HG02759 (cell line): Measurements from ENCODE around the gene SWT1.
"Not testable (repeated sequence)": the region's sequence is repeated elsewhere in the genome, so short reads cannot be mapped to it uniquely, and the experiment has no call there.

Experiments
- ATAC-seq: cut with Tn5 transposase; IDR thresholded peaks from one replicate; pipeline ENCODE4 v1.9.1; 2021; ENCODE audit warnings: mild to moderate bottlenecking, moderate library complexity; ENCODE audit not compliant: unreplicated experiment

Gene SWT1

DNA sequence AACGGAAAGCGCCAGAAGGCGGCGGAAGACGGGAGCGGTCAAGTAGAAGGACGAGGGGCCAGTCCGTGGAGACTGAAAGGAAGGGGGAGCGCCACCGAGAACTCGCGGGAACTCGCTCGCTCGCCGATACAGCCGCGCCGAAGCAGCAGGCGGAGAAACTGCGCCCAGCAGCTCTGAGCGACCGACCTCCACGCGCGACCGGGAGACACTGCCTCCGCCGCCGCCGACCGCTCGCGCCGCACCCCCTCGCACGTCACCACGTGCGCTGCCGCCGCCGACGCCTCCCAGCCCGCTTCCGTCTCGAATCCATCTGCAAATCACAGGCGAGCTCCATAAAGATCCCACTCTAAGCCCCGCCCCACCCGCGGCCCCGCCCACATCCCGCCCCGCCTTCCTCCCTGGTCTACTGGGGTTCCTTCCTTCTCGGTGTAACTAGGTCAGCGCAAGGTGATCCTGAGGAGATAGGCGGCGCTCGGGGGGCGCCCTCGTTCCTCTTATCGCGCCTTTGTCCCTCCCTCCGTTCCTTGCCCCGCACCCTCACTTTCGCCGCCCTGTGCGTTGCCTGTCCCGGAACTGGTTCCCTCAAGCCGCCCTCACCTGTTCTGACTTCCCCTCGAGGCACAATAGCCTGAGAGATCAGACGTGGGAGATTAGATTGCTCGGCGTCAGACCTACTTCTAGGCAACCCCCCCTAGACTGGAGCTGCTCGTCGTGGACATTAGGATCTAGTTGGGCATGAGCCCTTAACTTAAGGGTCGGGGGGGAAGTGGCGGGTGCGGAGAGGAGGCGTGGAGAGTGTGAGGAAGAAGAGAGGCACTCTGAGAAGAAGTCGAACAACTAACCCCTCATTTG lies 160.3 kb downstream of the SWT1 start, which contains the start of gene IVNS1ABP:
Gene IVNS1ABP (minus strand): TSS at position 210 of the 852 bp plus-strand sequence. CDS start 7,750 bp downstream, outside the sequence.
- ATAC-seq, result peak; percentile 74

DNA sequence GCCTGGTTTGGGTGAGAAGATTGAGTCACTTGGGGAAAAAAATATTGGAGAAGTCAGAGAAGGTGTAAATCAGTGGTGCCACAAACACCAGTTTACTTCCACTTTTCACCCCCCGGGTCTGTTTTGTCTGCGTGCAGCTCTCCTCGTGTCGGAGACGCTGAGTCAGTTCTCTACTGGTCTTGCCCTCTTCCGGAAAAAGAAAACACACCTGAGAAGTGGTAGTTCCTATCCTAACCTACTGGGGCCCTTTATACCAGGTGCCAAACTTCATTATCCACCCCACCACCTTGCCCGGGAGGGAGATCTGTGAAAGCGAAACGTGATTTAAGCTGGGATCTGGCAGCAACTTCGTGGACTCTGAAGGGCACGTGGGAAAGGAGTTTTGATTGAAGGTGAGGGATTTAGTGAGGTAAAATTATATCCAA lies 160.9 kb downstream of the SWT1 start:
- ATAC-seq, result peak; percentile 39

DNA sequence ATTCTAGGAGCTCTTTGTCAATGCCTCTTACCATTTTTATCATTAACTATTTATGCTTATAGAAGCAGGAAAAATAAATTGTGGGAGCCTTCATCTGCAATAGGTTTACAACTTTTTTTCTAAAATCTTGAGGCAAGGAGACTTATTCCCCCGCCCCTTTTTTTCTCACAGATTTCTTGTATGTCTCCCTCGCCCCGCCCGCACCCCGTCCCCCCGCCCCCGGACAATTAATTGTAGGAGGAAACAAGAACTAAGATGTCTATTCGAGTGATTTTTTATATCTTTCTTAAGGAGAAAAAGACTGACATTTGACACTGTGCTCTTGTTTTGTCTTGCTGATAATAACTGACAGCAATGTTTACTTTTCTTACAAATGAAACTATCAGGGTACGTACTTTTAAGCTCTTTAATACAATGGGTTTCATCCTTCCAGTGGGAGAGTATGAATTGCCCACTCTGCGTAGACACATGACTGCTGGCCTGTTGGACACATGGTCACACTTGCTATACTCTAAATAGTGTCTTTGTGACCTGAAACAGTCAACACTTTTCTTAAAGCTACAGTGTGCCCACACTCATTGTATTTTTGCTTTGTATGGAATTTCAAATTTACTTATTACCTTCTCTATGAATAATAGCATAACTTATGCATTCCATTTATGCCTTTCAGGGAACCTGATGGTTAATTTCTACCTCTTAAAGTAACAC lies 161.6 kb downstream of the SWT1 start:
- ATAC-seq, result no peak

DNA sequence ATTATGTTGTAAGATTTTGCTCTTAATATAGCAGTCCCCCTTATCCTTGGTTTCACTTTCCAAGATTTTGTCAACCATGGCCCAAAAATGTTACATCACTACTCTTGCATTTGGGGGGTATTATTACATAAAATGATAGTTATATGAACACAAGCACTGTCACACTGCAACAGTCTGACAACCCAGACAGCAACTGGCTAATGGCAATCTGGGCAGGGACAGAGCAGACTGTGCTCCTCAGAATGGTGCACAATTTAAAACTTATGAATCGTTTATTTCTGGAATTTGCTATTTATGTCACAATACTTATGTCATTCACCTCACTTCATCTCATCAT lies 162.1 kb downstream of the SWT1 start:
- ATAC-seq, result no peak

DNA sequence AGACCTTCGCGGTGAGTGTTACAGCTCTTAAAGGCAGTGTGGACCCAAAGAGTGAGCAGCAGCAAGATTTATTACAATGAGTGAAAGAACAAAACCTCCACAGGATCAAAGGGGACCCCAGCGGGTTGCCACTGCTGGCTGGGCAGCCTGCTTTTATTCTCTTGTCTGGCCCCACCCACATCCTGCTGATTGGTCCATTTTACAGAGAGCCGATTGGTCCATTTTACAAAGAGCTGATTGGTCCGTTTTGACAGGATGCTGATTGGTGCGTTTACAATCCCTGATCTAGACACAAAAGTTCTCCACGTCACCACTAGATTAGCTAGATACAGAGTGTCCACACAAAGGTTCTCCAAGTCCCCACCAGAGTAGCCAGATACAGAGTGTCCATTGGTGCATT lies 164.1 kb downstream of the SWT1 start:
- ATAC-seq, result not testable (repeated sequence)

DNA sequence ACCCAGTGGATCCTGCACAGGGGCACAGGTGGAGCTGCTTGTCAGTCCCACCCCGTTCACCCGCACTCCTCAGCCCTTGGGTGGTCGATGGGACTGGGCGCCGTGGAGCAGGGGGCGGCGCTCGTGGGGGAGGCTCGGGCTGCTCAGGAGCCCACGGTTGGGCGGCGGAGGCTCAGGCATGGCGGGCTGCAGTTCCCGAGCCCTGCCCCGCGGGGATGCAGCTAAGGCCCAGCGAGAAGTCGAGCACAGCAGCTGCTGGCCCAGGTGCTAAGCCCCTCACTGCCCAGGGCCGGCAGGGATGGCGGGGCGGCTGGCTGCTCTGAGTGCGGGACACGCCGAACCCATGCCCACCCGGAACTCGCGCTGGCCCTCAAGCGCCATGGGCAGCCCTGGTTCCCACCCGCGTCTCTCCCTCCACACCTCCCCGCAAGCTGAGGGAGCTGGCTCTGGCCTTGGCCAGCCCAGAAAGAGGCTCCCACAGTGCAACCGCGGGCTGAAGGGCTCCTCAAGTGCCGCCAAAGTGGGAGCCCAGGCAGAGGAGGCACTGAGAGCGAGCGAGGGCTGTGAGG lies 164.8 kb downstream of the SWT1 start:
- ATAC-seq, result not testable (repeated sequence)

DNA sequence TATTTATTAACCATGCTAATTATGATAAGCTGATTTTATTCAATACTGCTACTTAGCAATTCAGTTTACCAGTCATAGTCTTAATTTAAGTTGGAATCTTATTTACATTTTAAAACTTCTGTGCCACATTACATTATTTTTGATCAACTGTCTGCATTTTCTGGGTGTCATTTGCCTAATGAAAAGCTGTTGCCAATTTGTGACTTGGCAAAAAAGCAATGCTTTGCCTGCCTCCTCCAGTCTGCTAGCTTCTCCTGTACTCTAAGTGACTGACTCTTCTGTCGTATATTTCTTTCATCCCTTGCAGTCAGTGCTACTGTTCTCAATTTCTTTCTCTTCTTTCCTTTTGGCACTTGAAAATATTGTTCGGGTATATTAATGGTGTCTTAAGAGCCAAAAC lies 165.7 kb downstream of the SWT1 start:
- ATAC-seq, result no peak

DNA sequence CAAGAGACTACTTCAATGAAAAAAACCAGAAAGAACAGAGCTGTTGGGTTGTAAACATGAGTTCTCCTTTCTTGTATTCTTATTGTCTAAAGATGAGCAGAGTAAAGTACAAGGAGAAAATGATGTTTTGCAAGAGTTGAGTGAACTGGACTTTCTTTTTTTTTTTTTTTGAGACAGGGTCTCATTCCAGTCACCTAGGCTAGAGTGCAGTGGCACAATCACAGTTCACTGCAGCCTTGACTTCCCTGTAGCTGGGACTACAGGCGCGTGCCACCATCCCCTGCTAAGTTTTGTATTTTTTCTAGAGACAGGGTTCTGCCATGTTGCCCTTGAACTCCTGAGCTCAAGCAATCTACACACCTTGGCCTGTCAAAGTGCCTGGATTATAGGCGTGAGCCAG lies 167.2 kb downstream of the SWT1 start:
- ATAC-seq, result no peak

DNA sequence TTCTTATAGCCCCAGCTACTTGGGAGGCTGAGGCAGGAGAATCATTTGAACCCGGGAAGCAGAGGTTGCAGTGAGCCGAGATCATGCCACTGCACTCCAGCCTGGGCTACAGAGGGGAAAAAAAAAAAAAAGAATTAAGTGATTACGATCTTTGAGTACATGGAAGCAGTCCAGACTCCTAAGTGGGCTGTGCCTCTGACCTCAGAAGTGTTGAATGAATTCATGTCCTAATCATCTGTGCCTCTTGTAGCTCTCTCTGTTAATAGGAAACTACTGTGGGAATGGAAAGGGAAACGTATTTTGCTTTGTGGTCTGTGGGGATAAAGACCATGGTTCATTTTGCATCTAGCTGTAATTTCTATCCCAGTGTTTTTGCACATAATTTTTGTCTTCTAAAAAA lies 168.4 kb downstream of the SWT1 start:
- no peak for ATAC-seq

DNA sequence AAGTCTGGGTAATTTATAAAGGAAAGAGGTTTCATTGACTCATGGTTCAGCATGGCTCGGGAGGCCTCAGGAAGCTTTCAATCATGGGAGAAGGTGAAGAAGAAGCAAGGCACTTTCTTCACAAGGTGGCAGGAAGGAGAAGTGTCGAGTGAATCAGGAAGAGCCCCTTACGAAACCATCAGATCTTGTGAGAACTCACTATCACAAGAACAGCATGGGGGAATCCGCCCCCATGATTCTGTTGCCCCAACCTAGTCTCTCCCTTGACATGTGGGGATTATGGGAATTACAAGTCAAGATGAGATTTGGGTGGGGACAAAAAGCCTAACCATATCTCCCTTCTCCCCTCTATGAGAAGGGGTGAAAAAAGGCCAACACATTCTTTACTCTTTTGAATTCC lies 171.3 kb downstream of the SWT1 start:
- no peak for ATAC-seq

DNA sequence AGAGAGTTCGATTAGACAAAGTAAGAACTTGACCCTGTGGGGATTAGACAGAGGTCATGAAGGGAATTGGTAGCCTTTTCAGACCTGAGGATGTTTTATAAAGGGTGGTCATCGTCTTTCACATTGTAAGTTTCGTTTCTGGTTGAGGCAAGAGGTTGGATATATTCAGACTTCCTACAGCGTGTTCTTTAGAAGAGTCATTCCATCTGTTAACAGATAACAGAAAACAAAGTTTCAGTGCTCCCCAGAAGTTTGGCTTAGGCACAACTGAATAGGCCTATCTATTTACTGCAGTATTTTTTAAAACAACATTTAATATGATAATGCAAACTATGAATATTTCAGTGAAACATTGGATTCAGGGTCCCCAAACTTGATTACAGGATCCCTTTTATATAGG lies 177.2 kb downstream of the SWT1 start:
- no peak for ATAC-seq

DNA sequence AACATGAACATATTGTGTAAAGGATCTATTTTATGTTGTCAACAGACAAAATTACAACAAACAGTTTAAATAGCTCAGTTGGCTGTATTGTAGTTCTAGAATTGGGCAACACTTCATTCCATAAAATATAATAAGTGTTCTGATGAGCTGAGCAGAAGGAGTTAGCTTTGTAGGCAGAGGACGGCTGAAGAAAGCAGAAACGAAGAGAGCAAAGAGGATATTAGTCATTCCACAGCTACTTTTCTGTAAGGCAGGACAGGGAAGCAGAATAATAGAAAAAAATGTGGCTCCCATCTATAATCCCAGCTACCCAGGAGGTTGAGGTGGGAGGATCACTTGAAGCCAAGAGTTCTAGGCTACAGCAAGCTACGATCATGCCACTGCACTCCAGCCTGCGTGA lies 180.3 kb downstream of the SWT1 start:
- no peak for ATAC-seq

DNA sequence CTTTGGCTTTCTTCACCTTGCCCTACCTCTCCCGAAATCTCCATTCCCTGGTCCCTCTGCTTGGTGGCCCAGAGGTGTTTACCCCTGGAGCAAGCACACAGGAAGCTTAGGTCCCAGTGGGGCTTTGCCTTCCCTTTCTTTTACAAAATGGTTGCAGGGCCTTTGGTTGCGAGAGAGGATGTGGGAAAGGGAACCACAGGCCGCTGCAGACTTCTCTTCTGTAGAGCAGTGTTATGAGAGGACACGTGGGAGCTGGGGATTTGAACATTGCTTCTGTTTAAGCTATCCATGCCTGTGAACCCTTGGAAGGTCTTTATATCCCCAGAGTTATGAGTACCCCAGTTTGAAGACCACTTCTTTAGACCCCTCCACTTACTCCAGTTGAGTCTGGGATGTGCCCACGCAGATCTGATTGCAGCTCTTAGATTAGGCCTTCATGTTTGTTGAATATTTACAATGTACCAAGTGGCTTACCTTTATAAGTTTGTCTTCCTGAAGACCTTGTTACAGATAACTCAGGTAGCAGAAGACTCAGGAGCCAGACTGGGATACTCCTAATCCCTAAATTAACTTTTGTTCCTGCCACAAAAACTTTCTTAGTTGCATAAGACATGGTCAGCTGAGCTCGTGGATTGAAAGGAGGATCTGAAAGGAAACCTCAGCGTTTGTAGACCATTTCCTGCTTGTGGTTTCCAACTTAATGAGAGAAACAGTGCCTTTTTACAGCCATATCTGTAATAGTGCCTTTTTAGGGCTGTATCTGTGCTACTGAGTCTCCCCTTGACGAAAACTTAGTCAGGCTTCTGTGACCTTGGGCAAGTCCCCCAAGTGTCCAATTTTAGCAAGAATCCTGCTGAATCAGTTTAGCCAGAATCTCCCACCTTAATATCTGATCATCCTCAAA lies 182.0 kb downstream of the SWT1 start:
- ATAC-seq, result peak; percentile 94

DNA sequence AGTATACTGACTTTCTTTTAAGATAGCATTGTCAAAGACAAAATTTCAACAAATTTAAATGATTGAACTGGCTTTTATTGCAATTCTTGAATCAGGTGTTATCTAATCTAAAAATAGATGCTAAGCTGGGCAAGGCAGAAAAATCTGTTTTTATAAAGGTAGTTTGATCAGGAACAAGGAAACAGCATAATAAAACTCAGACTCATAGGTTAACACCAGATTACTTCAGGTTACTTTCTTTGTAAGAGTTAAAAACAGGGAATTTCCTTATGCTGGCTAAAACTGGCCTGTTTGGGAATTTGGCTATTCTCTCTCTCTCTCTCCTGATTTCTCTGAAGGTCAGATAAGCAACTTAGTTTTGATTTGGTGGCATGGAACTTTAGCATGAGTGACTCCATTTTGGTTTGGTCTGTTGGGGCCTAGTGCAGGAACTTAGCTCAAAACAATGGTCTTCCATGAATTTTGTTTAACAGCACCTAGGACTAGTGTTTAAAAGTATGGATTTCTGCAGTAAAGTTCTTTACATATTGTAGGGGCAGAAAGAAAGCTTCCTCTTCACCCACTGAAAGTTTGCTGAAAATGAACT lies 184.3 kb downstream of the SWT1 start:
- no peak for ATAC-seq
